NT2/D1 (cell line): ENCODE results near the gene OSR1.
A peak's percentile ranks its signal among the peaks of the same experiment; 100 is the strongest.

Source experiments
- SUZ12 ChIP-seq: IDR thresholded peaks from 2 replicates; pipeline ENCODE4 v1.6.1; 2011; ENCODE audit not compliant: insufficient read length, insufficient read depth; ENCODE audit errors: extremely low read depth
- YY1 ChIP-seq: IDR thresholded peaks from 2 replicates; pipeline ENCODE4 v1.6.1; 2011; ENCODE audit not compliant: insufficient read length, insufficient read depth
- ZNF274 ChIP-seq: IDR thresholded peaks from 2 replicates; pipeline ENCODE4 v1.6.1; 2011; ENCODE audit warnings: mild to moderate bottlenecking, low read depth, low read length

DNA sequence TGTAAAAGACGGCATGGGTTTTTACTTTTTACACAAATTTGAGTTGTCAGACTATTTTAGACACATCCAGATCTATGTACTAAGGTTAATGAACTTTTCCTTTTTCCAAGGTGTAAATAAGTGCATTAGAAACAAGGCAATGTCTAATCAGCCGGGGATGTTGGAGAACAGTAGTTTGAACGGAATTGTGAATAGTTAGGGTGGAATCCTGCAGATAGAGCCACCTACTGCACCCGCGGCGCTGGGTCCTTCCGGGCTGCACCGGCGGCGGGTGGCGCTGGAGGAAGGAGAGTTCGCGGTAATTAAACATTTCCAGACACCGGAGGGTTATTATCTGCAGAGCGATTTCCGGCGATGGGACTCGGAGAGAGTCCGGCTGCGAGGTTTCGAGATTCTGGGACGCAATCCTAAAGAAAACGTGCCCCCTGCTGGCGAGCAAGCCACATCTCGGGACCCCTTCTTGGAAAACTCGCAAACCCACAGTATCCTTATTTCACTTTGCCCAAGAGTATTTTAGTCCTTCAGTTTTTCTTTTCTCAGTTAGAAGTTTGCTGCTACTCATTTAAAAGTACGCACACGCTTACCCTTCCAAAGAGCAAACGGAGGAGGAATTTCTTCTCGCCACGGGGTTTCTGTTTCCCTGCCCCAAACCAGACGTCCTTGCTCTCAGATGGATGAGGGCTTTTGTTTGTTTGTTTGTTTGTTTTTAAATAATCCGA, 4.5 kb upstream of the OSR1 start:
- TF ChIP-seq YY1: no peak
- no peak for TF ChIP-seq ZNF274
- peak; percentile 29 for TF ChIP-seq SUZ12
